Ishikawa (cell line): ENCODE measurements around the gene SUCLG2.

Experiments
- CEBPB ChIP-seq: IDR thresholded peaks from 2 replicates; pipeline ENCODE4 v1.6.1; 2012
- CREB1 ChIP-seq: IDR thresholded peaks from 2 replicates; pipeline ENCODE4 v1.6.1; 2012; ENCODE audit warnings: low read depth
- EGR1 ChIP-seq: IDR thresholded peaks from 2 replicates; pipeline ENCODE4 v1.6.1; 2012
- EP300 ChIP-seq: IDR thresholded peaks from 2 replicates; pipeline ENCODE4 v1.6.1; 2012; ENCODE audit warnings: borderline replicate concordance
- FOXM1 ChIP-seq: IDR thresholded peaks from 2 replicates; pipeline ENCODE4 v1.6.1; 2012; ENCODE audit warnings: low read depth, borderline replicate concordance
- NFIC ChIP-seq: IDR thresholded peaks from 2 replicates; pipeline ENCODE4 v1.6.1; 2012
- RAD21 ChIP-seq: IDR thresholded peaks from 2 replicates; pipeline ENCODE4 v1.6.1; 2012; ENCODE audit warnings: low read depth
- REST ChIP-seq: IDR thresholded peaks from 2 replicates; pipeline ENCODE4 v1.6.1; 2012; ENCODE audit warnings: low read depth, mild to moderate bottlenecking
- TAF1 ChIP-seq: IDR thresholded peaks from 2 replicates; pipeline ENCODE4 v1.6.1; 2012; ENCODE audit warnings: low read depth, mild to moderate bottlenecking
- TEAD4 ChIP-seq: IDR thresholded peaks from 2 replicates; pipeline ENCODE4 v1.6.1; 2012
- YY1 ChIP-seq: IDR thresholded peaks from 2 replicates; pipeline ENCODE4 v1.6.1; 2012; ENCODE audit warnings: low read depth
- ZBTB7A ChIP-seq: IDR thresholded peaks from 2 replicates; pipeline ENCODE4 v1.6.1; 2012; ENCODE audit warnings: low read depth
- TF ChIP-seq, protein P1 (sequence below): IDR thresholded peaks from 2 replicates; pipeline ENCODE4 v1.6.1; 2012

GRCh38 chr3:67529915-67530314 lies 124.5 kb downstream of the SUCLG2 start:
- TF ChIP-seq TEAD4 (no peak), EGR1 (no peak), CREB1 (no peak), NFIC (no peak), ZBTB7A (no peak), TAF1 (no peak), REST (no peak), FOXM1 (no peak), RAD21 (no peak), YY1 (no peak), CEBPB (no peak), EP300 (no peak)
- TF ChIP-seq, protein P1, sequence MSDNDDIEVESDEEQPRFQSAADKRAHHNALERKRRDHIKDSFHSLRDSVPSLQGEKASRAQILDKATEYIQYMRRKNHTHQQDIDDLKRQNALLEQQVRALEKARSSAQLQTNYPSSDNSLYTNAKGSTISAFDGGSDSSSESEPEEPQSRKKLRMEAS, result no peak
